ENCODE data around the gene SHROOM1.
"Not testable (repeated sequence)": the region's sequence is repeated elsewhere in the genome, so short reads cannot be mapped to it uniquely, and the experiment has no call there.

Gene SHROOM1

GRCh38 chr5:132830436-132831094 lies at the start of gene SHROOM1:
SHROOM1 (minus strand) TSS chr5:132830647; CDS start chr5:132826140, 4,507 bp downstream.
- DNase-seq, result no peak

- no peak for DNase-seq
Measured at GRCh38 chr5:132877938-132878337, 47.5 kb upstream of the SHROOM1 start.

GRCh38 chr5:132877466-132877865 lies 47.0 kb upstream of the SHROOM1 start:
- DNase-seq, result no peak

GRCh38 chr5:132876020-132876759 lies 45.7 kb upstream of the SHROOM1 start:
- DNase-seq, result no peak

- no peak for DNase-seq
Measured at GRCh38 chr5:132873930-132874271, 43.5 kb upstream of the SHROOM1 start.

GRCh38 chr5:132873119-132873929 lies 42.9 kb upstream of the SHROOM1 start, which contains the start of gene LEAP2:
LEAP2 (plus strand) TSS chr5:132873668; CDS start chr5:132873695, 27 bp downstream.
- DNase-seq, result no peak

- DNase-seq, result no peak
Measured at GRCh38 chr5:132872788-132873118, 42.3 kb upstream of the SHROOM1 start.

GRCh38 chr5:132871459-132872284 lies 41.2 kb upstream of the SHROOM1 start:
- no peak for DNase-seq

GRCh38 chr5:132870801-132871200 lies 40.4 kb upstream of the SHROOM1 start:
- no peak for DNase-seq

GRCh38 chr5:132868754-132869153 lies 38.3 kb upstream of the SHROOM1 start:
- no peak for DNase-seq

GRCh38 chr5:132867046-132867451 lies 36.6 kb upstream of the SHROOM1 start:
- no peak for DNase-seq

GRCh38 chr5:132866342-132867045 lies 36.0 kb upstream of the SHROOM1 start, which contains the start of the genes GDF9 and UQCRQ:
GDF9 (minus strand) TSS chr5:132866469; CDS start chr5:132864533, 1,936 bp downstream.
UQCRQ (plus strand) TSS chr5:132866642; CDS start chr5:132866882, 240 bp downstream.
- DNase-seq, result peak; percentile 94

- DNase-seq, result no peak
Measured at GRCh38 chr5:132865668-132866341, 35.4 kb upstream of the SHROOM1 start.

GRCh38 chr5:132860742-132861141 lies 30.3 kb upstream of the SHROOM1 start:
- DNase-seq, result no peak

- no peak for DNase-seq
Measured at GRCh38 chr5:132859889-132860437, 29.5 kb upstream of the SHROOM1 start.

GRCh38 chr5:132856011-132856410 lies 25.6 kb upstream of the SHROOM1 start:
- no peak for DNase-seq

- DNase-seq, result not testable (repeated sequence)
Measured at GRCh38 chr5:132854992-132855391, 24.5 kb upstream of the SHROOM1 start.

- no peak for DNase-seq
Measured at GRCh38 chr5:132854301-132854700, 23.9 kb upstream of the SHROOM1 start.

GRCh38 chr5:132853790-132854189 lies 23.3 kb upstream of the SHROOM1 start:
- DNase-seq, result no peak

- no peak for DNase-seq
Measured at GRCh38 chr5:132853323-132853722, 22.9 kb upstream of the SHROOM1 start.

GRCh38 chr5:132850066-132850465 lies 19.6 kb upstream of the SHROOM1 start:
- DNase-seq, result no peak

All from NCI-H524 treated with DMSO at 0.1 percent for 48 hours (cell line).